ENCODE measurements around the gene ZC3H14. TPM values are rescaled to one million over a fixed set of nuclear protein-coding genes. Genes with fewer than 3 reads are reported as not detected.

Gene ZC3H14
- total RNA-seq, 1 donor from 2014 or later: 63.4 TPM

DNA sequence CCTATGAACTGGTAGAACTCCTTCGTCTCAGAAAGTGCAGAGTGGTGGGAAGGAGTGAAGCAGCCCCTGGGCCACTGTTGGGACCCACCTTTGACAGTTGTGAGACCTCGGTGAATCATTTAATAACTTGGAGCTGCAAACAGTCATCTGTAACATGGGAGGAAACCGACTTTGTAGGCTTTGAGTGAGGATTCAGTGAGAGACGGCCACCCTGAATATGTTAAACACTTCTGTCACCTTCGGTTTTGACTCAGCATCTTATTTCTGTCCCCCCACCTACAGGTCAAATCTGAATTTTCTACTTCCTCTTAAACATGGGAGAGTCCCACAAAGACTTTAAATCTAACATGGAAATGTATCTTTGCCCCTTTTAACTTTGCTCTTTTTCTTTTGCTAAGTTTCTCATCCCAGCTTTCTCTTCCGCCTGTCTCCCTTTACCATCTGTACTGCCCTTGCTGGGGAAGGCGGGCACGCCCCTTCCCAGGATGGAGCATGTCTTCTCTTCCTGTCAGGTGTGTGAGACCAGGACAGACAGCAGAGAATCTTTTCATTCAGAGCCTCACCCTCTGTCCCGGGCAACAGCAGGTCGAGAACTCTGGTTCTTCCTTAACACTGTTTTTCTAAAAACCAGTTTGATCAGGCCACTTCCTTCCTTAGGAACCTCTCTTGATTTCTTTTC lies 37.1 kb downstream of the ZC3H14 start:
- no peaks in the 10 kb centered on the region for H3K27me3 ChIP-seq
- intact Hi-C loops (cut with DNase I): no loop called here
- H3K27ac ChIP-seq: no peak overlapping the region
- no peaks in the 10 kb centered on the region for H3K4me1 ChIP-seq
- H3K36me3 ChIP-seq: peaks cover 94% of the 10 kb centered on the region
- H3K4me3 ChIP-seq: no peak overlapping the region
- ATAC-seq (no peak), DNase-seq (no peak)
- no peaks in the 10 kb centered on the region for H3K9me3 ChIP-seq
- TF ChIP-seq, protein P1, sequence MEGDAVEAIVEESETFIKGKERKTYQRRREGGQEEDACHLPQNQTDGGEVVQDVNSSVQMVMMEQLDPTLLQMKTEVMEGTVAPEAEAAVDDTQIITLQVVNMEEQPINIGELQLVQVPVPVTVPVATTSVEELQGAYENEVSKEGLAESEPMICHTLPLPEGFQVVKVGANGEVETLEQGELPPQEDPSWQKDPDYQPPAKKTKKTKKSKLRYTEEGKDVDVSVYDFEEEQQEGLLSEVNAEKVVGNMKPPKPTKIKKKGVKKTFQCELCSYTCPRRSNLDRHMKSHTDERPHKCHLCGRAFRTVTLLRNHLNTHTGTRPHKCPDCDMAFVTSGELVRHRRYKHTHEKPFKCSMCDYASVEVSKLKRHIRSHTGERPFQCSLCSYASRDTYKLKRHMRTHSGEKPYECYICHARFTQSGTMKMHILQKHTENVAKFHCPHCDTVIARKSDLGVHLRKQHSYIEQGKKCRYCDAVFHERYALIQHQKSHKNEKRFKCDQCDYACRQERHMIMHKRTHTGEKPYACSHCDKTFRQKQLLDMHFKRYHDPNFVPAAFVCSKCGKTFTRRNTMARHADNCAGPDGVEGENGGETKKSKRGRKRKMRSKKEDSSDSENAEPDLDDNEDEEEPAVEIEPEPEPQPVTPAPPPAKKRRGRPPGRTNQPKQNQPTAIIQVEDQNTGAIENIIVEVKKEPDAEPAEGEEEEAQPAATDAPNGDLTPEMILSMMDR (IDR thresholded peaks at IDR 0.05): no peak

DNA sequence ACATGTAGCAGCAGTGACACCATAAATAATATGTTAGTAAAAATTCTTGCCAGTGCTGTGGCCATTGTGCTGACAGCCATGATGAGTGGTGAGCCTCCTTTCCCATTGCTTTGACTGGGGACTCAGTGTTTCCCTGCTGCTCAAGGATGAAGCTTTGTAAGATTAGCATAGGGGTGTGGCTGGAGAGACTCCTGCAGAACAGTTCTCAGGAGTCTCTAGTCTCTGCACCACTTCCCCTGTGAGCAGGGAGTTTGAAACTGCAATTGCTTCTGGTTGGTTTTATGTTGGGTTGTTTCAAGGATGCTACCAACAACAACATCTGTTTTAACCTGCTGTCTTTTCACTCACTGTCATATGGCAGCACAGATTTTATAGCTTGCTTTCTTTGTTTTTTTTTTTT lies 41.4 kb downstream of the ZC3H14 start:
- ATAC-seq: no peak
- H3K36me3 ChIP-seq: peaks cover 89% of the 10 kb centered on the region

DNA sequence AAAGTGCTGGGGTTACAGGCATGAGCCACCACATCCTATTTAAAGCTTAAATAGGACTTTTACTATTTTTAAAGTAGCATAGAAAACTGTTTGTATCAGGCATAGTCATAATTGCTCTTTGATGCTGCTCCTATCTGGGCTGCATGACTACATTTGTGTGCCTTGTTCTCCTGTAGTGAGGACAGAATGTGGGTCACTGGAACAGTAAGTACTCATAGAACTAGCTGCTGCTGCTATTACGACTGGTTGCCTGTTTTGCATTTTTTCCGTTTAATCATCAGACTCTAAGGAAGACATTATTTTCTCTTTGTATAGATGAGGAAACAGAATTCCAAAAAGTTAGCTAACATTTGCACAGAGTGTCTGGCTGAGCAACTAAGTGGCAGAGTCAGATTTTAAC lies 42.8 kb downstream of the ZC3H14 start:
- H3K27ac ChIP-seq: no peak overlapping the region
- TF ChIP-seq, protein P1 (IDR thresholded peaks at IDR 0.05): no peak
- intact Hi-C loops (cut with DNase I): no loop called here
- H3K9me3 ChIP-seq: no peaks in the 10 kb centered on the region
- no peak for DNase-seq
- no peak overlapping the region for H3K4me3 ChIP-seq
- ATAC-seq: no peak
- no peaks in the 10 kb centered on the region for H3K4me1 ChIP-seq
- no peaks in the 10 kb centered on the region for H3K27me3 ChIP-seq
- peaks cover 91% of the 10 kb centered on the region for H3K36me3 ChIP-seq

More for the DNA sequence above, 41.4 kb downstream of the ZC3H14 start:
- Histone ChIP-seq H3K4me3 (no peak overlapping the region), H3K27ac (no peak overlapping the region), H3K27me3 (no peaks in the 10 kb centered on the region), H3K4me1 (no peaks in the 10 kb centered on the region), H3K9me3 (no peaks in the 10 kb centered on the region)
- TF ChIP-seq, protein P1 (IDR thresholded peaks at IDR 0.05): no peak
- intact Hi-C loops (cut with DNase I): no loop called here
- no peak for DNase-seq

DNA sequence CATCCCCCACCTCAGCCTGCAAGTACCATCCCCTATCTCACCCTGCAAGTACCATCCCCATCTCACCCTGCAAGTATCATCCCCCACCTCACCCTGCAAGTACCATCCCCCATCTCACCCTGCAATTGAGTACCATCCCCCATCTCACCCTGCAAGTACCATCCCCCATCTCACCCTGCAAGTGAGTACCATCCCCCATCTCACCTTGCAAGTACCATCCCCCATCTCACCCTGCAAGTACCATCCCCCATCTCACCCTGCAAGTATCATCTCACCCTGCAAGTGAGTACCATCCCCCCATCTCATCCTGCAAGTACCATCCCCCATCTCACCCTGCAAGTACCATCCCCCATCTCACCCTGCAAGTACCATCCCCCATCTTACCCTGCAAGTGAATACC lies 45.0 kb downstream of the ZC3H14 start:
- Histone ChIP-seq H3K36me3 (peaks cover 90% of the 10 kb centered on the region), H3K27ac (no peak overlapping the region), H3K4me1 (no peaks in the 10 kb centered on the region), H3K4me3 (no peak overlapping the region), H3K9me3 (no peaks in the 10 kb centered on the region), H3K27me3 (no peaks in the 10 kb centered on the region)
- no peak for ATAC-seq
- intact Hi-C loops (cut with DNase I): no loop called here
- DNase-seq: no peak
- TF ChIP-seq, protein P1 (IDR thresholded peaks at IDR 0.05): no peak

DNA sequence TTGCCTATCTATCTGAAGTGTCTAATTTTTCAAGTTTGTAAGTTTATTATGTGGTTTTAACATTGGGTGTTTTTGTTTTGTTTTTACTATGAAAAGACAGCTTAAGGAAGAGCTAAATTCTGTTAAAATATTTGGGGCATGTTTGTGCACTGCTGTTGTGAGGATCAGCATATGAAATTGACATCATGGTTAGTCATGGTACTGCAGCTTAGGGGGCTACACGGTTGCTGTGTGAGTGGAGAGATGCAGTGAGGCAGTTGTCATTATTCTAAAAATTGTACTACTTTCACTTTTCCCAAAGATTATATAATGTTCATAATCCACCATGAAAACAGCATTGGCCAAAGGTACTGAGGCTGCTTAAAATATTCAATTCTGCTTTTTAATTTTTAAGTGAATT lies 49.0 kb downstream of the ZC3H14 start:
- no peak for DNase-seq
- Histone ChIP-seq H3K4me3 (no peak overlapping the region), H3K36me3 (peaks cover 64% of the 10 kb centered on the region), H3K27ac (no peak overlapping the region), H3K4me1 (peaks cover 8% of the 10 kb centered on the region), H3K27me3 (no peaks in the 10 kb centered on the region), H3K9me3 (no peaks in the 10 kb centered on the region)
- ATAC-seq: no peak
- TF ChIP-seq, protein P1 (IDR thresholded peaks at IDR 0.05): no peak
- intact Hi-C loops (cut with DNase I): no loop called here

DNA sequence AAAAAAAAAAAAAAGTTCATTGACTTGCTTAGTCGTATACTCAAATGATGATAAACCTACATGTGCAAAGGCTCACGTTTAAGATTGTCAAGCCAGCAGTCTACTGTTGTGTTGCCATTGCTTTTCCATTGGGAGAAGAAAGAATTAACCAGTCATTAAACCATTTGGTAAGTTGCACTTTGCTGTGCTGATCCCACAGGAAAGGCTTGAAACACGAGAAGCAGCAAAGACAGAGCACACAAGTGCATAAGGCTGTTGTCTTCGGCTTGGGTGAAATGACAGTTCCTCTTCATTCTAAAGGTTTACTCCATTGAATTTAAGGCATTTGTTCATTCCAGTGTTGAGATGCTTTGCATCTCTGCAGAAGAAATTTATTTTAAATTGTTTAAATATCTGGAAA lies 50.1 kb downstream of the ZC3H14 start:
- no peak for DNase-seq
- Histone ChIP-seq H3K4me1 (peaks cover 8% of the 10 kb centered on the region), H3K36me3 (peaks cover 61% of the 10 kb centered on the region), H3K27me3 (no peaks in the 10 kb centered on the region), H3K9me3 (no peaks in the 10 kb centered on the region), H3K4me3 (no peak overlapping the region), H3K27ac (no peak overlapping the region)
- intact Hi-C loops (cut with DNase I): no loop called here
- ATAC-seq: no peak
- TF ChIP-seq, protein P1 (IDR thresholded peaks at IDR 0.05): no peak

Data from upper lobe of right lung (tissue), 1 donor.